NCI-H510A treated with DMSO at 0.1 percent for 48 hours (cell line): ENCODE results near the gene MYEF2.

Experiments used
- DNase-seq: peaks from one replicate; lab custom pipeline; 2025; lab: John Stamatoyannopoulos, UW

Gene MYEF2

GRCh38 chr15:48145923-48146322 is 32.2 kb downstream of the MYEF2 start:
- no peak for DNase-seq

- no peak for DNase-seq
These were observed 33.2 kb downstream of the MYEF2 start for GRCh38 chr15:48144889-48145288.

GRCh38 chr15:48143856-48144255 is 34.2 kb downstream of the MYEF2 start:
- DNase-seq, result no peak

GRCh38 chr15:48132874-48133273 is 45.2 kb downstream of the MYEF2 start:
- DNase-seq, result no peak

GRCh38 chr15:48131324-48131723 is 46.8 kb downstream of the MYEF2 start:
- DNase-seq, result no peak

- no peak for DNase-seq
These were observed 51.3 kb downstream of the MYEF2 start for GRCh38 chr15:48126667-48127355.

GRCh38 chr15:48121849-48122248 is 56.2 kb downstream of the MYEF2 start:
- no peak for DNase-seq

GRCh38 chr15:48120745-48121144 is 57.4 kb downstream of the MYEF2 start, which contains the start of gene SLC24A5:
Gene SLC24A5 (plus strand): TSS chr15:48120990. CDS start chr15:48121045, 55 bp downstream.
- DNase-seq, result no peak

- no peak for DNase-seq
These were observed 58.8 kb downstream of the MYEF2 start for GRCh38 chr15:48119277-48119676.

- no peak for DNase-seq
These were observed 65.9 kb downstream of the MYEF2 start for GRCh38 chr15:48112242-48112641.

GRCh38 chr15:48109856-48110531 is 68.1 kb downstream of the MYEF2 start:
- no peak for DNase-seq

GRCh38 chr15:48109212-48109611 is 68.9 kb downstream of the MYEF2 start:
- DNase-seq, result no peak

GRCh38 chr15:48105936-48106335 is 72.2 kb downstream of the MYEF2 start:
- DNase-seq, result no peak

GRCh38 chr15:48103647-48104046 is 74.4 kb downstream of the MYEF2 start:
- DNase-seq, result no peak

- DNase-seq, result no peak
These were observed 75.9 kb downstream of the MYEF2 start for GRCh38 chr15:48102167-48102566.

- DNase-seq, result no peak
These were observed 76.6 kb downstream of the MYEF2 start for GRCh38 chr15:48101376-48101961.

- no peak for DNase-seq
These were observed 80.8 kb downstream of the MYEF2 start for GRCh38 chr15:48097264-48097663.

- DNase-seq, result no peak
These were observed 81.3 kb downstream of the MYEF2 start for GRCh38 chr15:48096813-48097212.

GRCh38 chr15:48096355-48096786 is 81.7 kb downstream of the MYEF2 start:
- no peak for DNase-seq

GRCh38 chr15:48091522-48091921 is 86.6 kb downstream of the MYEF2 start:
- no peak for DNase-seq

GRCh38 chr15:48090666-48091065 is 87.4 kb downstream of the MYEF2 start:
- no peak for DNase-seq

- no peak for DNase-seq
These were observed 88.0 kb downstream of the MYEF2 start for GRCh38 chr15:48090115-48090514.

GRCh38 chr15:48089702-48090101 is 88.4 kb downstream of the MYEF2 start:
- no peak for DNase-seq
